Stimulated activated CD8-positive, alpha-beta memory T cell treated with anti-CD3 and anti-CD28 coated beads, Interleukin-15, amount 100 ng/mL, for 48 hours (primary cell): ENCODE measurements around the gene KATNB1.

Experiments used
- DNase-seq, 2 donors: peaks; one replicate each; pipeline ENCODE4 v3.0.0-alpha.2; 2020; ENCODE audit warnings: low read depth in 2 of 2

Gene KATNB1

GRCh38 chr16:57756424-57757325 lies 21.1 kb downstream of the KATNB1 start:
- DNase-seq: no peak

- DNase-seq: peak; percentile 63 to 70
Measured at GRCh38 chr16:57757326-57757786, 21.8 kb downstream of the KATNB1 start.

- DNase-seq: no peak
Measured at GRCh38 chr16:57757883-57758282, 22.3 kb downstream of the KATNB1 start.

- DNase-seq: no peak
Measured at GRCh38 chr16:57758331-57759117, 23.0 kb downstream of the KATNB1 start.

GRCh38 chr16:57759131-57759530 lies 23.6 kb downstream of the KATNB1 start:
- DNase-seq: no peak

GRCh38 chr16:57759541-57760356 lies 24.2 kb downstream of the KATNB1 start:
- DNase-seq: no peak

GRCh38 chr16:57760357-57761160 lies 25.0 kb downstream of the KATNB1 start:
- DNase-seq: no peak

- DNase-seq: no peak
Measured at GRCh38 chr16:57761301-57761700, 25.7 kb downstream of the KATNB1 start.

- DNase-seq: no peak
Measured at GRCh38 chr16:57761957-57762356, 26.4 kb downstream of the KATNB1 start.

GRCh38 chr16:57762365-57763040 lies 26.9 kb downstream of the KATNB1 start:
- DNase-seq: no peak

- DNase-seq: no peak
Measured at GRCh38 chr16:57763285-57764005, 27.9 kb downstream of the KATNB1 start.

GRCh38 chr16:57764006-57764340 lies 28.4 kb downstream of the KATNB1 start:
- DNase-seq: no peak

GRCh38 chr16:57764341-57765159 lies 29.0 kb downstream of the KATNB1 start:
- peak in 1 of 2 donors; percentile 30 for DNase-seq

- DNase-seq: no peak
Measured at GRCh38 chr16:57765160-57765728, 29.7 kb downstream of the KATNB1 start.

GRCh38 chr16:57766714-57767348 lies 31.3 kb downstream of the KATNB1 start:
- no peak for DNase-seq

- no peak for DNase-seq
Measured at GRCh38 chr16:57769541-57770145, 34.1 kb downstream of the KATNB1 start.

- no peak for DNase-seq
Measured at GRCh38 chr16:57770361-57770760, 34.8 kb downstream of the KATNB1 start.
